HepG2 (cell line): Measurements from ENCODE around the gene NFKBIA. TPM values are rescaled to one million over a fixed set of nuclear protein-coding genes. Genes with fewer than 3 reads are reported as not detected.

Experiments used
- FOSL1 ChIP-seq: sonication (generic); formaldehyde crosslinking; IDR thresholded peaks from 2 replicates; pipeline ENCODE4 v1.9.0; 2021; ENCODE audit warnings: missing genetic modification reagents, borderline replicate concordance
- HHEX ChIP-seq: IDR thresholded peaks from 2 replicates; pipeline ENCODE4 v1.6.1; 2016; ENCODE audit warnings: control low read depth
- ISL2 ChIP-seq: sonication (generic); formaldehyde crosslinking; IDR thresholded peaks from 2 replicates; pipeline ENCODE4 v1.5.0; 2020; ENCODE audit warnings: missing genetic modification reagents
- JARID2 ChIP-seq: sonication (generic); formaldehyde crosslinking; IDR thresholded peaks from 2 replicates; pipeline ENCODE4 v1.8.1; 2023; ENCODE audit warnings: missing genetic modification reagents, inconsistent platforms; ENCODE audit not compliant: insufficient replicate concordance
- NFRKB ChIP-seq: fragments of 450-650 bp; IDR thresholded peaks from 2 replicates; pipeline ENCODE4 v1.6.1; 2017
- SAFB2 ChIP-seq: sonication (generic); formaldehyde crosslinking; IDR thresholded peaks from 2 replicates; pipeline ENCODE4 v1.5.1; 2020; ENCODE audit warnings: missing genetic modification reagents, low read depth, mild to moderate bottlenecking, borderline replicate concordance
- TCF7 ChIP-seq: sonication (generic); IDR thresholded peaks from 2 replicates; pipeline ENCODE4 v1.6.1; 2016; ENCODE audit warnings: antibody characterized with exemption, low read depth
- ZFX ChIP-seq: sonication (generic); formaldehyde crosslinking; IDR thresholded peaks from 2 replicates; pipeline ENCODE4 v1.4.0; 2020; ENCODE audit warnings: mild to moderate bottlenecking, low read depth, missing genetic modification reagents, moderate library complexity
- ZNF577 ChIP-seq: sonication (generic); formaldehyde crosslinking; IDR thresholded peaks from 2 replicates; pipeline ENCODE4 v1.4.0; 2020; ENCODE audit warnings: mild to moderate bottlenecking, low read depth, missing genetic modification reagents, borderline replicate concordance
- ZNF672 ChIP-seq: sonication (generic); formaldehyde crosslinking; IDR thresholded peaks from 2 replicates; pipeline ENCODE4 v1.8.1; 2022; ENCODE audit warnings: missing genetic modification reagents
- ZNF761 ChIP-seq: sonication (generic); formaldehyde crosslinking; conservative IDR thresholded peaks from 2 replicates; pipeline ENCODE4 v1.4.0; 2020; ENCODE audit warnings: mild to moderate bottlenecking, missing genetic modification reagents
- polyA plus RNA-seq, 8 experiments: library from polyadenylated mRNA; depleted of rRNA in 3 of 8; stranded (reverse) in 7 of 8; unstranded in 1 of 8; fragments of >200 nt; fragmentation: Illumina TruSeq in 4 of 8; extraction: Trizol in 4 of 8; gene quantifications; 2 replicates each; pipeline versions ENCODE4 v1.2.1 to v1.2.3, GENCODE V29; 2011 to 2016; ENCODE audit warnings: low read depth in 4 of 8, missing spikeins in 1 of 8, mixed read lengths in 1 of 8; ENCODE audit not compliant: insufficient read depth in 1 of 8
- total RNA-seq, 5 experiments: library from RNA; depleted of rRNA; stranded (reverse); fragments of >200 nt; fragmentation: Illumina TruSeq; extraction: Trizol; gene quantifications; 2 replicates each; pipeline ENCODE4 v1.2.3, GENCODE V29; 2016; ENCODE audit warnings: low read depth in 1 of 5
- TF ChIP-seq, protein P1 (sequence below): sonication (generic); formaldehyde crosslinking; IDR thresholded peaks from 2 replicates; pipeline ENCODE4 v1.4.0; 2020; ENCODE audit warnings: missing genetic modification reagents
- TF ChIP-seq, protein P2 (sequence below): IDR thresholded peaks from 2 replicates; pipeline ENCODE4 v1.6.1; 2012; ENCODE audit warnings: low read depth, low read length, improper control_type of control experiment
- TF ChIP-seq, protein P3 (sequence below): sonication (generic); formaldehyde crosslinking; IDR thresholded peaks from 2 replicates; pipeline ENCODE4 v1.9.0; 2021; ENCODE audit warnings: missing genetic modification reagents, mild to moderate bottlenecking, borderline replicate concordance
- TF ChIP-seq, protein P4 (sequence below): sonication (generic); formaldehyde crosslinking; IDR thresholded peaks from 2 replicates; pipeline ENCODE4 v1.4.0; 2020; ENCODE audit warnings: low read depth, mild to moderate bottlenecking, missing genetic modification reagents
- TF ChIP-seq, protein P5 (sequence below): sonication (generic); formaldehyde crosslinking; IDR thresholded peaks from 2 replicates; pipeline ENCODE4 v1.4.0; 2020; ENCODE audit warnings: mild to moderate bottlenecking, missing genetic modification reagents
- TF ChIP-seq, protein P6 (sequence below): sonication (generic); formaldehyde crosslinking; IDR thresholded peaks from 2 replicates; pipeline ENCODE4 v1.9.0; 2021; ENCODE audit warnings: missing genetic modification reagents, borderline replicate concordance

The NFKBIA gene
- total and polyA plus RNA-seq, 2 of the 13 experiments (the other 11 are each of a cell fraction or from before 2014, with no cell fraction given), result 197 to 319 TPM

DNA sequence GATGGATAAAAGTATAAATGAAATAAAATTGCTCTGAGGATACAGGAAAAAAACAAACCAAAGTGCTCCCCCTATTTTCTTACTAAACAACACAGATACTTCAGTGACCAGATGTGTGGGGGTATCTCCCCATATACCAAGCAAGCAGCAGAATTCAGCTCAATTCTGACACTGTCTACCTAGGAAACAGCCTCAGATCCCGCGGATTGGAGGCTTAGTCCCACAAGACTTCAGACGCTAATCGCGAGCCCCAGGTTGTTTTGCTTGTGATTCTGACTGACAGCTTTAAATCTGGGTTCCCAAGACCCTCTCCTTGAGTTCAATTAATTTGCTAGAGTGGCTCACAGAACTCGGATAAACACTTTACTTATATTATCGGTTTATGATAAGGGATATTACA lies 17.3 kb downstream of the NFKBIA start (continued):
- TF ChIP-seq, protein P1, sequence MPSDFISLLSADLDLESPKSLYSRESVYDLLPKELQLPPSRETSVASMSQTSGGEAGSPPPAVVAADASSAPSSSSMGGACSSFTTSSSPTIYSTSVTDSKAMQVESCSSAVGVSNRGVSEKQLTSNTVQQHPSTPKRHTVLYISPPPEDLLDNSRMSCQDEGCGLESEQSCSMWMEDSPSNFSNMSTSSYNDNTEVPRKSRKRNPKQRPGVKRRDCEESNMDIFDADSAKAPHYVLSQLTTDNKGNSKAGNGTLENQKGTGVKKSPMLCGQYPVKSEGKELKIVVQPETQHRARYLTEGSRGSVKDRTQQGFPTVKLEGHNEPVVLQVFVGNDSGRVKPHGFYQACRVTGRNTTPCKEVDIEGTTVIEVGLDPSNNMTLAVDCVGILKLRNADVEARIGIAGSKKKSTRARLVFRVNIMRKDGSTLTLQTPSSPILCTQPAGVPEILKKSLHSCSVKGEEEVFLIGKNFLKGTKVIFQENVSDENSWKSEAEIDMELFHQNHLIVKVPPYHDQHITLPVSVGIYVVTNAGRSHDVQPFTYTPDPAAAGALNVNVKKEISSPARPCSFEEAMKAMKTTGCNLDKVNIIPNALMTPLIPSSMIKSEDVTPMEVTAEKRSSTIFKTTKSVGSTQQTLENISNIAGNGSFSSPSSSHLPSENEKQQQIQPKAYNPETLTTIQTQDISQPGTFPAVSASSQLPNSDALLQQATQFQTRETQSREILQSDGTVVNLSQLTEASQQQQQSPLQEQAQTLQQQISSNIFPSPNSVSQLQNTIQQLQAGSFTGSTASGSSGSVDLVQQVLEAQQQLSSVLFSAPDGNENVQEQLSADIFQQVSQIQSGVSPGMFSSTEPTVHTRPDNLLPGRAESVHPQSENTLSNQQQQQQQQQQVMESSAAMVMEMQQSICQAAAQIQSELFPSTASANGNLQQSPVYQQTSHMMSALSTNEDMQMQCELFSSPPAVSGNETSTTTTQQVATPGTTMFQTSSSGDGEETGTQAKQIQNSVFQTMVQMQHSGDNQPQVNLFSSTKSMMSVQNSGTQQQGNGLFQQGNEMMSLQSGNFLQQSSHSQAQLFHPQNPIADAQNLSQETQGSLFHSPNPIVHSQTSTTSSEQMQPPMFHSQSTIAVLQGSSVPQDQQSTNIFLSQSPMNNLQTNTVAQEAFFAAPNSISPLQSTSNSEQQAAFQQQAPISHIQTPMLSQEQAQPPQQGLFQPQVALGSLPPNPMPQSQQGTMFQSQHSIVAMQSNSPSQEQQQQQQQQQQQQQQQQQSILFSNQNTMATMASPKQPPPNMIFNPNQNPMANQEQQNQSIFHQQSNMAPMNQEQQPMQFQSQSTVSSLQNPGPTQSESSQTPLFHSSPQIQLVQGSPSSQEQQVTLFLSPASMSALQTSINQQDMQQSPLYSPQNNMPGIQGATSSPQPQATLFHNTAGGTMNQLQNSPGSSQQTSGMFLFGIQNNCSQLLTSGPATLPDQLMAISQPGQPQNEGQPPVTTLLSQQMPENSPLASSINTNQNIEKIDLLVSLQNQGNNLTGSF (CRISPR knock-in tag), result no peak
- TF ChIP-seq ZNF672 (CRISPR knock-in tag), result no peak
- TF ChIP-seq ISL2 (CRISPR knock-in tag), result no peak
- TF ChIP-seq NFRKB, result no peak
- no peak for TF ChIP-seq SAFB2
- TF ChIP-seq, protein P2, sequence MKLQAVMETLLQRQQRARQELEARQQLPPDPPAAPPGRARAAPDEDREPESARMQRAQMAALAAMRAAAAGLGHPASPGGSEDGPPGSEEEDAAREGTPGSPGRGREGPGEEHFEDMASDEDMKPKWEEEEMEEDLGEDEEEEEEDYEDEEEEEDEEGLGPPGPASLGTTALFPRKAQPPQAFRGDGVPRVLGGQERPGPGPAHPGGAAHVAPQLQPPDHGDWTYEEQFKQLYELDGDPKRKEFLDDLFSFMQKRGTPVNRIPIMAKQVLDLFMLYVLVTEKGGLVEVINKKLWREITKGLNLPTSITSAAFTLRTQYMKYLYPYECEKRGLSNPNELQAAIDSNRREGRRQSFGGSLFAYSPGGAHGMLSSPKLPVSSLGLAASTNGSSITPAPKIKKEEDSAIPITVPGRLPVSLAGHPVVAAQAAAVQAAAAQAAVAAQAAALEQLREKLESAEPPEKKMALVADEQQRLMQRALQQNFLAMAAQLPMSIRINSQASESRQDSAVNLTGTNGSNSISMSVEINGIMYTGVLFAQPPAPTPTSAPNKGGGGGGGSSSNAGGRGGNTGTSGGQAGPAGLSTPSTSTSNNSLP, result no peak
- TF ChIP-seq, protein P3, sequence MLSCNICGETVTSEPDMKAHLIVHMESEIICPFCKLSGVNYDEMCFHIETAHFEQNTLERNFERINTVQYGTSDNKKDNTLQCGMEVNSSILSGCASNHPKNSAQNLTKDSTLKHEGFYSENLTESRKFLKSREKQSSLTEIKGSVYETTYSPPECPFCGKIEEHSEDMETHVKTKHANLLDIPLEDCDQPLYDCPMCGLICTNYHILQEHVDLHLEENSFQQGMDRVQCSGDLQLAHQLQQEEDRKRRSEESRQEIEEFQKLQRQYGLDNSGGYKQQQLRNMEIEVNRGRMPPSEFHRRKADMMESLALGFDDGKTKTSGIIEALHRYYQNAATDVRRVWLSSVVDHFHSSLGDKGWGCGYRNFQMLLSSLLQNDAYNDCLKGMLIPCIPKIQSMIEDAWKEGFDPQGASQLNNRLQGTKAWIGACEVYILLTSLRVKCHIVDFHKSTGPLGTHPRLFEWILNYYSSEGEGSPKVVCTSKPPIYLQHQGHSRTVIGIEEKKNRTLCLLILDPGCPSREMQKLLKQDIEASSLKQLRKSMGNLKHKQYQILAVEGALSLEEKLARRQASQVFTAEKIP (CRISPR knock-in tag), result no peak
- TF ChIP-seq HHEX, result no peak
- TF ChIP-seq FOSL1 (CRISPR knock-in tag), result no peak
- TF ChIP-seq, protein P4, sequence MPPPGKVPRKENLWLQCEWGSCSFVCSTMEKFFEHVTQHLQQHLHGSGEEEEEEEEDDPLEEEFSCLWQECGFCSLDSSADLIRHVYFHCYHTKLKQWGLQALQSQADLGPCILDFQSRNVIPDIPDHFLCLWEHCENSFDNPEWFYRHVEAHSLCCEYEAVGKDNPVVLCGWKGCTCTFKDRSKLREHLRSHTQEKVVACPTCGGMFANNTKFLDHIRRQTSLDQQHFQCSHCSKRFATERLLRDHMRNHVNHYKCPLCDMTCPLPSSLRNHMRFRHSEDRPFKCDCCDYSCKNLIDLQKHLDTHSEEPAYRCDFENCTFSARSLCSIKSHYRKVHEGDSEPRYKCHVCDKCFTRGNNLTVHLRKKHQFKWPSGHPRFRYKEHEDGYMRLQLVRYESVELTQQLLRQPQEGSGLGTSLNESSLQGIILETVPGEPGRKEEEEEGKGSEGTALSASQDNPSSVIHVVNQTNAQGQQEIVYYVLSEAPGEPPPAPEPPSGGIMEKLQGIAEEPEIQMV (CRISPR knock-in tag), result 0 out of 2 replicates have a peak, but pooled peaks have one; percentile 33
- TF ChIP-seq JARID2 (CRISPR knock-in tag), result no peak
- TF ChIP-seq TCF7, result no peak
- TF ChIP-seq ZFX, result no peak
- no peak for TF ChIP-seq ZNF577 (CRISPR knock-in tag)
- 0 out of 2 replicates have a peak, but pooled peaks have one; percentile 5 for TF ChIP-seq ZNF761 (CRISPR knock-in tag)
- TF ChIP-seq, protein P5, sequence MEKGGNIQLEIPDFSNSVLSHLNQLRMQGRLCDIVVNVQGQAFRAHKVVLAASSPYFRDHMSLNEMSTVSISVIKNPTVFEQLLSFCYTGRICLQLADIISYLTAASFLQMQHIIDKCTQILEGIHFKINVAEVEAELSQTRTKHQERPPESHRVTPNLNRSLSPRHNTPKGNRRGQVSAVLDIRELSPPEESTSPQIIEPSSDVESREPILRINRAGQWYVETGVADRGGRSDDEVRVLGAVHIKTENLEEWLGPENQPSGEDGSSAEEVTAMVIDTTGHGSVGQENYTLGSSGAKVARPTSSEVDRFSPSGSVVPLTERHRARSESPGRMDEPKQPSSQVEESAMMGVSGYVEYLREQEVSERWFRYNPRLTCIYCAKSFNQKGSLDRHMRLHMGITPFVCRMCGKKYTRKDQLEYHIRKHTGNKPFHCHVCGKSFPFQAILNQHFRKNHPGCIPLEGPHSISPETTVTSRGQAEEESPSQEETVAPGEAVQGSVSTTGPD (CRISPR knock-in tag), result 0 out of 2 replicates have a peak, but pooled peaks have one; percentile 20
- TF ChIP-seq, protein P6, sequence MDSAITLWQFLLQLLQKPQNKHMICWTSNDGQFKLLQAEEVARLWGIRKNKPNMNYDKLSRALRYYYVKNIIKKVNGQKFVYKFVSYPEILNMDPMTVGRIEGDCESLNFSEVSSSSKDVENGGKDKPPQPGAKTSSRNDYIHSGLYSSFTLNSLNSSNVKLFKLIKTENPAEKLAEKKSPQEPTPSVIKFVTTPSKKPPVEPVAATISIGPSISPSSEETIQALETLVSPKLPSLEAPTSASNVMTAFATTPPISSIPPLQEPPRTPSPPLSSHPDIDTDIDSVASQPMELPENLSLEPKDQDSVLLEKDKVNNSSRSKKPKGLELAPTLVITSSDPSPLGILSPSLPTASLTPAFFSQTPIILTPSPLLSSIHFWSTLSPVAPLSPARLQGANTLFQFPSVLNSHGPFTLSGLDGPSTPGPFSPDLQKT (CRISPR knock-in tag), result no peak
